ENCODE data around the gene HOXB8.

GRCh38 chr17:48636177-48637018 lies 21.3 kb upstream of the HOXB8 start:
- TF ChIP-seq POLR2A (IDR thresholded peaks at IDR 0.05) (no peak), POLR2AphosphoS5 (IDR thresholded peaks at IDR 0.05) (no peak)
